Keratinocyte (primary cell): ENCODE data around the gene MCM5. TPM values are rescaled to one million over a fixed set of nuclear protein-coding genes. Genes with fewer than 3 reads are reported as not detected.

Source experiments
- DNase-seq: peaks from one replicate; pipeline ENCODE4 v3.0.0-alpha.2; 2011; ENCODE audit warnings: low read depth, missing footprints, low spot score
- FAIRE-seq: peaks from 2 replicates; lab custom pipeline; 2011; peaks lifted over from hg19 to GRCh38; lab: Jason Lieb, UNC
- H2AFZ ChIP-seq: 2 replicates; pipeline ENCODE4 v1.6.0; 2012; ENCODE audit warnings: low read length, control low read depth, inconsistent platforms; ENCODE audit not compliant: control insufficient read depth
- H3K27ac ChIP-seq: 2 replicates; pipeline ENCODE4 v1.5.1; 2011; ENCODE audit warnings: low read length; ENCODE audit not compliant: control insufficient read depth, insufficient read depth
- H3K27me3 ChIP-seq: 3 replicates; pipeline ENCODE4 v1.6.0; 2011; ENCODE audit warnings: low read length; ENCODE audit not compliant: control insufficient read depth, insufficient read depth; ENCODE audit errors: extremely low read depth
- H3K36me3 ChIP-seq, 2 experiments: 2 replicates in 1 of 2; 3 replicates in 1 of 2; pipeline ENCODE4 v1.5.1; 2011; ENCODE audit warnings: low read length in 2 of 2, mild to moderate bottlenecking in 1 of 2; ENCODE audit not compliant: control insufficient read depth in 2 of 2, insufficient read depth in 2 of 2; ENCODE audit errors: extremely low read depth in 1 of 2
- H3K4me1 ChIP-seq: 3 replicates; pipeline ENCODE4 v1.5.1; 2011; ENCODE audit warnings: low read length; ENCODE audit not compliant: control insufficient read depth, insufficient read depth; ENCODE audit errors: extremely low read depth
- H3K4me2 ChIP-seq: 3 replicates; pipeline ENCODE4 v1.6.0; 2011; ENCODE audit warnings: low read depth, low read length; ENCODE audit not compliant: control insufficient read depth, insufficient read depth; ENCODE audit errors: extremely low read depth
- H3K4me3 ChIP-seq, 3 experiments: fragments of 200-600 bp in 1 of 3; sonication (generic) in 1 of 3; 2 replicates in 2 of 3; 3 replicates in 1 of 3; pipeline ENCODE4 v1.5.1; 2011 to 2016; ENCODE audit warnings: low read length in 3 of 3, mild to moderate bottlenecking in 3 of 3, control low read depth in 2 of 3, inconsistent platforms in 1 of 3, low read depth in 1 of 3, mixed read lengths in 1 of 3, mixed run types in 1 of 3, moderate library complexity in 1 of 3; ENCODE audit not compliant: control insufficient read depth in 2 of 3, insufficient read depth in 2 of 3; ENCODE audit errors: extremely low read depth in 1 of 3
- H3K79me2 ChIP-seq: 2 replicates; pipeline ENCODE4 v1.6.0; 2012; ENCODE audit warnings: low read length; ENCODE audit not compliant: control insufficient read depth, insufficient read depth
- H3K9ac ChIP-seq: 3 replicates; pipeline ENCODE4 v1.6.0; 2011; ENCODE audit warnings: low read length; ENCODE audit not compliant: control insufficient read depth, insufficient read depth; ENCODE audit errors: extremely low read depth
- H3K9me1 ChIP-seq: 3 replicates; pipeline ENCODE4 v1.6.0; 2011; ENCODE audit warnings: low read length; ENCODE audit not compliant: control insufficient read depth, insufficient read depth; ENCODE audit errors: extremely low read depth
- H3K9me3 ChIP-seq: 2 replicates; pipeline ENCODE4 v1.5.1; 2012; ENCODE audit warnings: low read depth, low read length; ENCODE audit not compliant: control insufficient read depth
- H4K20me1 ChIP-seq: 3 replicates; pipeline ENCODE4 v1.6.0; 2011; ENCODE audit warnings: low read length; ENCODE audit not compliant: control insufficient read depth, insufficient read depth; ENCODE audit errors: extremely low read depth
- EZH2 ChIP-seq: IDR thresholded peaks from one replicate; pipeline ENCODE4 v1.6.1; 2012; ENCODE audit warnings: inconsistent platforms, mild to moderate bottlenecking, low read length, moderate library complexity
- dilution Hi-C: fragments of 300-500 bp; cut with MboI; formaldehyde crosslinking; loops from one replicate; pipeline ENCODE4 v1.7.0; 2020; ENCODE audit warnings: low sequenced_read_pairs; ENCODE audit not compliant: extremely low pct_ligation_motif_present
- polyA plus RNA-seq, 5 experiments: library from polyadenylated mRNA; depleted of rRNA in 3 of 5; stranded (reverse) in 3 of 5; stranded (forward) in 1 of 5; unstranded in 1 of 5; fragments of >200 nt; gene quantifications; 1 replicate in 1 of 5; 2 replicates in 3 of 5; 3 replicates in 1 of 5; pipeline versions ENCODE4 v1.2.1 to v1.2.3, GENCODE V29; 2011 to 2012; ENCODE audit warnings: missing spikeins in 2 of 5, low read depth in 1 of 5, low replicate concordance in 1 of 5
- TF ChIP-seq, protein P1 (sequence below), 3 experiments: IDR thresholded peaks in 1 of 3; conservative IDR thresholded peaks in 1 of 3; optimal IDR thresholded peaks in 1 of 3; 2 replicates in 2 of 3; 3 replicates in 1 of 3; pipeline versions ENCODE3 to v1.5.1; 2011; ENCODE audit warnings: low read length in 3 of 3, mild to moderate bottlenecking in 3 of 3, moderate library complexity in 2 of 3, control low read depth in 1 of 3, inconsistent platforms in 1 of 3; ENCODE audit not compliant: insufficient read depth in 2 of 3; ENCODE audit errors: extremely low read depth in 1 of 3

The MCM5 gene
- polyA plus RNA-seq, 1 donor (not counting 4 experiments of a cell fraction or from before 2014, with no cell fraction given), result 24.4 TPM

DNA sequence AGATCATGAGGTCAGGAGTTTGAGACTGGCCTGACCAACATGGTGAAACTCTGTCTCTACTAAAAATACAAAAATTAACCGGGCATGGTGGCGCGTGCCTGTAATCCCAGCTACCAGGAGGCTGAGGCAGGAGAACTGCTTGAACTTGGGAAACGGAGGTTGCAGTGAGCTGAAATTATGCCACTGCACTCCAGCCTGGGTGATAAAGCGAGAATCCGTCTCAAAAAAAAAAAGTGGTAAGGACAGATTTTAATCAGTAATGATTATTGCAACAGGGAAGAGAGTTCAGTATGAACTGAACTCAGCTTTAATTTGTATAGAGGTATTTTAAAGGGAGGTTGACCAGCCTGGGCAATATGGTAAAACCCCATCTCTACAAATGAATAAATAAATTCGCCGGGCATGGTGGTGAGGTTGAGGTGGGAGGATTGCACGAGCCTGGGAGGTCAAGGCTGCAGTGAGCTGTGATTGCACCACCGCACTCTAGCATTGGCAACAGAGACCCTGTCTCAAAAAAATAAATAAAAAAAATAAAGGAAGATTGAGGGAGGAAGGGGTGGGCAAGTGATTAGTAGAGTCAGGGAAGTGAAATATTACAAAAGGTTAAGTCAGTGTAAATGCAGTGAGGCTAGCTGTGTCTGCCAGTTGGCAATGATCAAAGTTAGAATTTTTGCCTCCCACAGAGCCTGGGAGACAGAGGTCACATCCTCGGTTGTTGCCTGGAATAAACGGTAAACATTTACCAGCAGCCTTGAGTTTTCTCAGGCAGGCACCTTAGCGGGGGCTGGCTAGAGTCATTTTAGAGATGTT lies 2.6 kb upstream of the MCM5 start:
- no peak for FAIRE-seq
- dilution Hi-C loops, result no loop called here

DNA sequence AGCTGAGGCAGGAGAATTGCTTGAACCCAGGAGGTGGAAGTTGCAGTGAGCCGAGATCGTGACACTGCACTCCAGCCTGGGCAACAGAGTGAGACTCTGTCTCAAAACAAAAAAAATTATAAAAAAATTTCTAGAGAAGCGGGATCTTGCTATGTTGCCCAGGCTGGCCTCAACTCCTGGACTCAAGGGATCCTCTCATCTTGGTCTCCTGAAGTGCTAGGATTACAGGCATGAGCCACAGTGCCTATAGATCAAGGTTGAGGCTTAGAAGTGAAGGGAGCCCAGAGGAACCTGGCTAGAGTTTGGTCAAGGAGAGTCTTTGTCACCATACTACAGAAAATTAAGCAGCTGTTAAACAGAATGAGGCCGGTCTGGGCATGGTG lies 1.4 kb upstream of the MCM5 start:
- no peak overlapping the region for H2AFZ ChIP-seq
- no peak for TF ChIP-seq EZH2
- TF ChIP-seq, protein P1, sequence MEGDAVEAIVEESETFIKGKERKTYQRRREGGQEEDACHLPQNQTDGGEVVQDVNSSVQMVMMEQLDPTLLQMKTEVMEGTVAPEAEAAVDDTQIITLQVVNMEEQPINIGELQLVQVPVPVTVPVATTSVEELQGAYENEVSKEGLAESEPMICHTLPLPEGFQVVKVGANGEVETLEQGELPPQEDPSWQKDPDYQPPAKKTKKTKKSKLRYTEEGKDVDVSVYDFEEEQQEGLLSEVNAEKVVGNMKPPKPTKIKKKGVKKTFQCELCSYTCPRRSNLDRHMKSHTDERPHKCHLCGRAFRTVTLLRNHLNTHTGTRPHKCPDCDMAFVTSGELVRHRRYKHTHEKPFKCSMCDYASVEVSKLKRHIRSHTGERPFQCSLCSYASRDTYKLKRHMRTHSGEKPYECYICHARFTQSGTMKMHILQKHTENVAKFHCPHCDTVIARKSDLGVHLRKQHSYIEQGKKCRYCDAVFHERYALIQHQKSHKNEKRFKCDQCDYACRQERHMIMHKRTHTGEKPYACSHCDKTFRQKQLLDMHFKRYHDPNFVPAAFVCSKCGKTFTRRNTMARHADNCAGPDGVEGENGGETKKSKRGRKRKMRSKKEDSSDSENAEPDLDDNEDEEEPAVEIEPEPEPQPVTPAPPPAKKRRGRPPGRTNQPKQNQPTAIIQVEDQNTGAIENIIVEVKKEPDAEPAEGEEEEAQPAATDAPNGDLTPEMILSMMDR (optimal IDR thresholded peaks at IDR 0.05 in 1 of 3, IDR thresholded peaks at IDR 0.05 in 1 of 3, conservative IDR thresholded peaks at IDR 0.05 in 1 of 3; ENCODE audit: extremely low read depth in 1 of 3, insufficient read depth in 2 of 3, low read length in 3 of 3), result no peak
- H3K9ac ChIP-seq, result no peak overlapping the region
- no peaks in the 10 kb centered on the region for H3K27me3 ChIP-seq
- peaks cover 2% of the 10 kb centered on the region for H3K79me2 ChIP-seq
- no peak overlapping the region for H3K4me2 ChIP-seq
- no peaks in the 10 kb centered on the region for H3K9me1 ChIP-seq
- H3K9me3 ChIP-seq, result no peaks in the 10 kb centered on the region
- dilution Hi-C loops, result no loop called here
- peaks cover 14% of the 10 kb centered on the region for H3K4me1 ChIP-seq
- FAIRE-seq, result no peak
- H3K4me3 ChIP-seq, result no peak overlapping the region
- H3K27ac ChIP-seq, result no peak overlapping the region
- DNase-seq, result no peak
- no peaks in the 10 kb centered on the region for H4K20me1 ChIP-seq
- peaks cover 0 to 12% of the 10 kb centered on the region in 2 experiments for H3K36me3 ChIP-seq

More for the DNA sequence above, 2.6 kb upstream of the MCM5 start:
- Histone ChIP-seq H3K4me3 (no peak overlapping the region), H2AFZ (no peak overlapping the region), H3K36me3 (peaks cover 4 to 8% of the 10 kb centered on the region in 2 experiments), H3K9ac (no peak overlapping the region), H3K9me1 (no peaks in the 10 kb centered on the region), H3K9me3 (no peaks in the 10 kb centered on the region), H3K4me2 (no peak overlapping the region), H4K20me1 (no peaks in the 10 kb centered on the region), H3K4me1 (peaks cover 14% of the 10 kb centered on the region), H3K27ac (no peak overlapping the region), H3K79me2 (peaks cover 2% of the 10 kb centered on the region), H3K27me3 (no peaks in the 10 kb centered on the region)
- TF ChIP-seq EZH2, result no peak
- TF ChIP-seq, protein P1 (optimal IDR thresholded peaks at IDR 0.05 in 1 of 3, IDR thresholded peaks at IDR 0.05 in 1 of 3, conservative IDR thresholded peaks at IDR 0.05 in 1 of 3; ENCODE audit: extremely low read depth in 1 of 3, insufficient read depth in 2 of 3, low read length in 3 of 3), result no peak
- no peak for DNase-seq
